K562 (cell line): Measurements from ENCODE around the gene CACNA2D3. TPM values are rescaled to one million over a fixed set of nuclear protein-coding genes. Genes with fewer than 3 reads are reported as not detected.

Experiments used
- ATAC-seq: fragments of 200-7000 bp; cut with Tn5 transposase; 3 replicates; pipeline ENCODE4 v1.9.1; 2020; ENCODE audit warnings: moderate library complexity
- BruUV-seq: library from RNA; stranded (reverse); fragments of 400-500 nt; replicated peaks from 2 replicates; lab custom pipeline; 2021; lab: Mats Ljungman, UMichigan
- CTCF ChIA-PET: fragments of 300-600 bp; formaldehyde crosslinking; extraction: SDS; loops from one replicate; lab custom pipeline; 2021; ENCODE audit warnings: low intra/inter-chr PET ratio; lab: Yijun Ruan, JAX
- POLR2A ChIA-PET: fragments of 300-600, 350-650 bp; sonication (Branson Sonifier 250); formaldehyde crosslinking; extraction: SDS; loops from one replicate; lab custom pipeline; 2021; ENCODE audit warnings: antibody characterized with exemption, inconsistent platforms; lab: Yijun Ruan, JAX
- DNase-seq, 4 experiments: peaks; one replicate each; pipeline versions ENCODE4 v3.0.0 to v3.0.0-alpha.2; 2011 to 2018; ENCODE audit warnings: low spot score in 3 of 4, mixed read lengths in 3 of 4; ENCODE audit errors: extremely low read depth in 1 of 4
- FAIRE-seq: peaks from 2 replicates; lab custom pipeline; 2011; peaks lifted over from hg19 to GRCh38; lab: Jason Lieb, UNC
- H2AFZ ChIP-seq: 2 replicates; pipeline ENCODE4 v1.6.0; 2011; ENCODE audit warnings: low read depth, low read length, control low read depth, inconsistent platforms
- H3K27ac ChIP-seq: fragments of 200-600 bp; 3 replicates; pipeline ENCODE4 v1.8.0; 2011; ENCODE audit warnings: low read depth, mild to moderate bottlenecking, control low read depth, inconsistent platforms, low read length, moderate library complexity, mixed read lengths; ENCODE audit errors: extremely low read depth
- H3K27me3 ChIP-seq, 2 experiments: fragments of 300-600 bp in 1 of 2; 2 replicates in 1 of 2; 3 replicates in 1 of 2; pipeline versions ENCODE4 v1.6.0 to v1.8.0; 2011; ENCODE audit warnings: inconsistent platforms in 2 of 2, low read length in 2 of 2, mild to moderate bottlenecking in 1 of 2, mixed read lengths in 1 of 2, moderate library complexity in 1 of 2; ENCODE audit not compliant: control insufficient read depth in 2 of 2, insufficient read depth in 2 of 2
- H3K36me3 ChIP-seq: fragments of 300-600 bp; 3 replicates; pipeline ENCODE4 v1.8.0; 2011; ENCODE audit warnings: mild to moderate bottlenecking, low read length, inconsistent platforms; ENCODE audit not compliant: control insufficient read depth, insufficient read depth
- H3K4me1 ChIP-seq, 2 experiments: fragments of 200-600 bp in 1 of 2; replicated peaks in 1 of 2; 2 replicates in 1 of 2; 3 replicates in 1 of 2; pipeline versions ENCODE4 v1.5.1 to v1.8.0; 2011; ENCODE audit warnings: inconsistent platforms in 2 of 2, low read length in 2 of 2, mild to moderate bottlenecking in 1 of 2, mixed read lengths in 1 of 2, moderate library complexity in 1 of 2; ENCODE audit not compliant: control insufficient read depth in 2 of 2, insufficient read depth in 2 of 2
- H3K4me2 ChIP-seq: 2 replicates; pipeline ENCODE4 v1.6.1; 2011; ENCODE audit warnings: low read length, control low read depth, inconsistent platforms, mixed read lengths; ENCODE audit not compliant: insufficient read depth
- H3K4me3 ChIP-seq: fragments of 200-600 bp; sonication (generic), shearing (Covaris generic); 2 replicates; pipeline ENCODE4 v1.5.1; 2016; ENCODE audit warnings: control low read depth, inconsistent platforms
- H3K79me2 ChIP-seq: fragments of 200-600 bp; 3 replicates; pipeline ENCODE4 v1.8.0; 2011; ENCODE audit warnings: low read length, inconsistent platforms; ENCODE audit not compliant: control insufficient read depth, insufficient read depth
- H3K9ac ChIP-seq, 2 experiments: 2 replicates each; pipeline versions ENCODE4 v1.6.0 to v1.6.1; 2011; ENCODE audit warnings: low read depth in 2 of 2, low read length in 2 of 2, control low read depth in 1 of 2, inconsistent platforms in 1 of 2, mild to moderate bottlenecking in 1 of 2, mixed read lengths in 1 of 2; ENCODE audit not compliant: insufficient read depth in 1 of 2
- H3K9me1 ChIP-seq: one replicate; pipeline ENCODE4 v1.6.0; 2011; ENCODE audit warnings: inconsistent platforms, mild to moderate bottlenecking, low read length, moderate library complexity; ENCODE audit not compliant: control insufficient read depth, insufficient read depth
- H3K9me3 ChIP-seq: replicated peaks from 2 replicates; pipeline ENCODE4 v1.5.1; 2011; ENCODE audit warnings: low read depth, low read length, inconsistent platforms; ENCODE audit not compliant: control insufficient read depth, insufficient read depth
- H4K20me1 ChIP-seq: replicated peaks from 2 replicates; pipeline ENCODE4 v1.6.1; 2011; ENCODE audit warnings: low read length, inconsistent platforms, mixed read lengths; ENCODE audit not compliant: control insufficient read depth, insufficient read depth
- ETV6 ChIP-seq, 3 experiments: fragments of 150-350 bp in 1 of 3; sonication (generic) in 1 of 3; formaldehyde crosslinking in 1 of 3; IDR thresholded peaks; 2 replicates each; pipeline versions ENCODE4 v1.6.1 to v1.8.0; 2014 to 2022; ENCODE audit warnings: borderline replicate concordance in 2 of 3, low read depth in 2 of 3, antibody characterized with exemption in 1 of 3, low read length in 1 of 3, mild to moderate bottlenecking in 1 of 3, missing genetic modification reagents in 1 of 3
- GATAD2B ChIP-seq: fragments of 450-650 bp; IDR thresholded peaks from 2 replicates; pipeline ENCODE4 v1.6.1; 2017; ENCODE audit warnings: mild to moderate bottlenecking, borderline replicate concordance
- NR2C2 ChIP-seq, 2 experiments: fragments of 200-800 bp in 1 of 2; sonication (Bioruptor generic) in 1 of 2; sonication (generic) in 1 of 2; formaldehyde crosslinking in 1 of 2; IDR thresholded peaks; 2 replicates each; pipeline versions ENCODE4 v1.6.1 to v1.8.0; 2016 to 2022; ENCODE audit warnings: mild to moderate bottlenecking in 1 of 2, missing compliant biosample characterization in 1 of 2, missing genetic modification characterization in 1 of 2, missing genetic modification reagents in 1 of 2
- ZNF431 ChIP-seq: sonication (generic); formaldehyde crosslinking; IDR thresholded peaks from 2 replicates; pipeline ENCODE4 v1.8.0; 2022; ENCODE audit warnings: mild to moderate bottlenecking, missing genetic modification reagents
- WGBS: fragments of 100-300 bp; shearing (Covaris generic); methylation state at CpG from one replicate; pipeline ENCODE4 v1.1.6; 2016; ENCODE audit warnings: low coverage, mixed read lengths; ENCODE audit not compliant: insufficient coverage; ENCODE audit errors: missing lambda C conversion rate; 5-methylcytosine and 5-hydroxymethylcytosine counted together
- in situ Hi-C: fragments of 300-500 bp; cut with MboI; formaldehyde crosslinking; loops from 4 replicates; pipeline ENCODE4 v1.15.0; 2018; ENCODE audit warnings: inconsistent platforms, mixed read lengths
- intact Hi-C: fragments of 100-400 bp; cut with micrococcal nuclease; formaldehyde crosslinking; loops from 2 replicates; pipeline ENCODE4 v1.14.2; 2022
- polyA plus RNA-seq, 8 experiments: library from polyadenylated mRNA; depleted of rRNA in 4 of 8; stranded (reverse) in 5 of 8; unstranded in 3 of 8; fragments of >200 nt; fragmentation: Nextera tagmentation in 2 of 8; fragmentation: Illumina TruSeq in 1 of 8; extraction: Ambion mirVana in 2 of 8; extraction: Trizol in 1 of 8; gene quantifications; 2 replicates each; pipeline versions ENCODE4 v1.2.1 to v1.2.3, GENCODE V29; 2011 to 2014; ENCODE audit warnings: inconsistent platforms in 1 of 8, missing spikeins in 1 of 8
- total RNA-seq, 7 experiments: library from RNA; depleted of rRNA in 6 of 7; stranded (reverse); fragments of >200 nt in 6 of 7; fragmentation: Illumina TruSeq in 2 of 7; extraction: Trizol in 2 of 7; gene quantifications; 2 replicates each; pipeline versions ENCODE4 v1.2.1 to v1.2.3, GENCODE V29; 2011 to 2021; ENCODE audit warnings: low replicate concordance in 1 of 7
- TF ChIP-seq, protein P1 (sequence below): sonication (generic); formaldehyde crosslinking; IDR thresholded peaks from 2 replicates; pipeline ENCODE4 v1.9.0; 2022; ENCODE audit warnings: mild to moderate bottlenecking, missing genetic modification reagents
- TF ChIP-seq, protein P2 (sequence below): fragments of 450-650 bp; IDR thresholded peaks from 2 replicates; pipeline ENCODE4 v1.6.1; 2016; ENCODE audit warnings: missing biosample characterization, missing genetic modification characterization

CACNA2D3 gene
- total and polyA plus RNA-seq, 9 of the 15 experiments (the other 6 are each of a cell fraction or from before 2014, with no cell fraction given) = 0.01 TPM; not detected in 8

DNA sequence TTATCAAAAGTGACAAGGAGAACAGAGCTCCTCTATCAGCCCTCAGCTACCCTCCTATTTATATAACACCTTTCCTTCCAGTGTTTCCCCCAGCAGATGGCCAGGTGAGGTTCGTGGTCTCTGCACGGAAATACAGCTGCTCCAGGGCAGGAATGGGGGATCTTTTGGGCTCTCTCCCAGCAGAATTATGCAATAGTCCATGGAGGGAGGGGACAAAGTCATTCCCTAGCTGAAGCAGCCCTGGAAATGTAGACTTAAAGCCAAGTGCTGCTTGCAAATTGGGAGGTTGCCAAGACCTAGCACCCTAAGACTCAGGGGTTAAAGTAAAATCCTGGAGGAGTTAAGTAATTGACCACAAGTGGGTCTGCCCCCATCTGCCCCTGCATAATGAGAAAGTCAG lies 549.2 kb downstream of the CACNA2D3 start:
- ChIA-PET CTCF (no interaction called here), POLR2A (no interaction called here)
- BruUV-seq = no TSS peak
- in situ Hi-C loops = no loop called here
- Histone ChIP-seq H3K9me1 (no peaks in the 10 kb centered on the region), H3K9ac (no peak overlapping the region), H3K27ac (no peak overlapping the region), H3K27me3 (no peaks in the 10 kb centered on the region), H4K20me1 (peaks cover 3% of the 10 kb centered on the region; the same call in 1 of the 2 replicates), H3K9me3 (no peaks in the 10 kb centered on the region), H3K4me2 (no peak overlapping the region), H3K4me3 (no peak overlapping the region), H2AFZ (no peak overlapping the region), H3K4me1 (no peaks in the 10 kb centered on the region), H3K36me3 (no peaks in the 10 kb centered on the region), H3K79me2 (no peaks in the 10 kb centered on the region)
- intact Hi-C loops = no loop called here
- FAIRE-seq (no peak), DNase-seq (no peak), ATAC-seq (no peak)
- WGBS = 0% methylated on average over 2 of the region's 2 CpGs
- TF ChIP-seq, protein P1, sequence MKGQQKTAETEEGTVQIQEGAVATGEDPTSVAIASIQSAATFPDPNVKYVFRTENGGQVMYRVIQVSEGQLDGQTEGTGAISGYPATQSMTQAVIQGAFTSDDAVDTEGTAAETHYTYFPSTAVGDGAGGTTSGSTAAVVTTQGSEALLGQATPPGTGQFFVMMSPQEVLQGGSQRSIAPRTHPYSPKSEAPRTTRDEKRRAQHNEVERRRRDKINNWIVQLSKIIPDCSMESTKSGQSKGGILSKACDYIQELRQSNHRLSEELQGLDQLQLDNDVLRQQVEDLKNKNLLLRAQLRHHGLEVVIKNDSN (CRISPR knock-in tag) = no peak
- TF ChIP-seq NR2C2 (CRISPR knock-in tag; IDR thresholded peaks at IDR 0.05) (no peak), NR2C2 (tag; IDR thresholded peaks at IDR 0.05) (no peak), ZNF431 (no peak), GATAD2B (no peak), ETV6 (IDR thresholded peaks at IDR 0.05; ENCODE audit: borderline replicate concordance in 1 of 2, low read depth in 2 of 2, low read length in 1 of 2) (no peak), ETV6 (CRISPR knock-in tag; IDR thresholded peaks at IDR 0.05; ENCODE audit: borderline replicate concordance) (no peak)
- TF ChIP-seq, protein P2, sequence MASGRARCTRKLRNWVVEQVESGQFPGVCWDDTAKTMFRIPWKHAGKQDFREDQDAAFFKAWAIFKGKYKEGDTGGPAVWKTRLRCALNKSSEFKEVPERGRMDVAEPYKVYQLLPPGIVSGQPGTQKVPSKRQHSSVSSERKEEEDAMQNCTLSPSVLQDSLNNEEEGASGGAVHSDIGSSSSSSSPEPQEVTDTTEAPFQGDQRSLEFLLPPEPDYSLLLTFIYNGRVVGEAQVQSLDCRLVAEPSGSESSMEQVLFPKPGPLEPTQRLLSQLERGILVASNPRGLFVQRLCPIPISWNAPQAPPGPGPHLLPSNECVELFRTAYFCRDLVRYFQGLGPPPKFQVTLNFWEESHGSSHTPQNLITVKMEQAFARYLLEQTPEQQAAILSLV (tag) = no peak
